Fibroblast of pulmonary artery (primary cell): ENCODE measurements around the gene WDR20.
A peak's percentile ranks its signal among the peaks of the same experiment; 100 is the strongest.

Source experiments
- DNase-seq: peaks from one replicate; pipeline ENCODE4 v3.0.0-alpha.2; 2010; ENCODE audit warnings: low read depth
- H3K4me3 ChIP-seq: replicated peaks from 2 replicates; pipeline ENCODE4 v1.5.1; 2011; ENCODE audit warnings: low read depth, mild to moderate bottlenecking, control low read depth, low read length, moderate library complexity
- TF ChIP-seq, protein P1 (sequence below): IDR thresholded peaks from 2 replicates; pipeline ENCODE4 v1.5.1; 2011; ENCODE audit warnings: mild to moderate bottlenecking, control low read depth, low read length, inconsistent platforms; ENCODE audit errors: missing control alignments

The WDR20 gene

GRCh38 chr14:102138535-102138934, 1.2 kb upstream of the WDR20 start:
- no peak for DNase-seq
- H3K4me3 ChIP-seq, result peak overlapping the region; percentile 95
- TF ChIP-seq, protein P1, sequence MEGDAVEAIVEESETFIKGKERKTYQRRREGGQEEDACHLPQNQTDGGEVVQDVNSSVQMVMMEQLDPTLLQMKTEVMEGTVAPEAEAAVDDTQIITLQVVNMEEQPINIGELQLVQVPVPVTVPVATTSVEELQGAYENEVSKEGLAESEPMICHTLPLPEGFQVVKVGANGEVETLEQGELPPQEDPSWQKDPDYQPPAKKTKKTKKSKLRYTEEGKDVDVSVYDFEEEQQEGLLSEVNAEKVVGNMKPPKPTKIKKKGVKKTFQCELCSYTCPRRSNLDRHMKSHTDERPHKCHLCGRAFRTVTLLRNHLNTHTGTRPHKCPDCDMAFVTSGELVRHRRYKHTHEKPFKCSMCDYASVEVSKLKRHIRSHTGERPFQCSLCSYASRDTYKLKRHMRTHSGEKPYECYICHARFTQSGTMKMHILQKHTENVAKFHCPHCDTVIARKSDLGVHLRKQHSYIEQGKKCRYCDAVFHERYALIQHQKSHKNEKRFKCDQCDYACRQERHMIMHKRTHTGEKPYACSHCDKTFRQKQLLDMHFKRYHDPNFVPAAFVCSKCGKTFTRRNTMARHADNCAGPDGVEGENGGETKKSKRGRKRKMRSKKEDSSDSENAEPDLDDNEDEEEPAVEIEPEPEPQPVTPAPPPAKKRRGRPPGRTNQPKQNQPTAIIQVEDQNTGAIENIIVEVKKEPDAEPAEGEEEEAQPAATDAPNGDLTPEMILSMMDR, result no peak

GRCh38 chr14:102138961-102139285, 774 bp upstream of the WDR20 start:
- peak overlapping the region; percentile 95 for H3K4me3 ChIP-seq
- TF ChIP-seq, protein P1, result no peak
- DNase-seq, result no peak

GRCh38 chr14:102140027-102140749, 491 bp downstream of the WDR20 start:
- H3K4me3 ChIP-seq, result peak overlapping the region; percentile 95
- DNase-seq, result peak; percentile 17
- TF ChIP-seq, protein P1, result no peak

GRCh38 chr14:102140750-102141145, 1.1 kb downstream of the WDR20 start:
- no peak for DNase-seq
- H3K4me3 ChIP-seq, result peak overlapping the region; percentile 95
- TF ChIP-seq, protein P1, result no peak

DNA sequence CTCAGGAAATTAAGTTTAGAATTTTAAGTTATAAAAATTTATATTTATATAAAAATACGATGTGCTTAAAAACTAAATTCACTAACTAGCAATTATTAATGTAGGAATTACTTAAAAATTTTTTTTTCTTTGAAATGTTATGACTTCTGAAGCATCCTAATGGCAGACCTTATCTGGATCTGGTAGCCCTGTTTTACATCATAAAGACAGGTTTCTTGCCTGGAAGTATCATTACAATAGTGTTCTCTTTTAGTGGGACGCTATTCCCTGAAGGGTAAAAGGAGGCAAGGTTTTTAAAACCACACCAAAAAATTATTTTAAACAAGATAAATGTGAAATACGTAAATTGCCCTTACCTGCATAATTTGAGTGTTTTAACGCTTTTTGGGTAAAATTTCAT, 2.1 kb downstream of the WDR20 start:
- peak overlapping the region; percentile 95 for H3K4me3 ChIP-seq
- DNase-seq, result no peak
- TF ChIP-seq, protein P1, result no peak

- no peak overlapping the region for H3K4me3 ChIP-seq
- TF ChIP-seq, protein P1, result no peak
- DNase-seq, result no peak
These were observed 5.2 kb downstream of the WDR20 start for GRCh38 chr14:102144914-102145313.

GRCh38 chr14:102145395-102145794, 5.7 kb downstream of the WDR20 start:
- no peak for DNase-seq
- TF ChIP-seq, protein P1, result no peak
- H3K4me3 ChIP-seq, result no peak overlapping the region
